GM19463 (cell line): ENCODE results near the gene UXT.

Source experiments
- ATAC-seq: cut with Tn5 transposase; IDR thresholded peaks from one replicate; pipeline ENCODE4 v1.9.1; 2021; ENCODE audit warnings: mild to moderate bottlenecking, moderate library complexity; ENCODE audit not compliant: unreplicated experiment

Gene UXT

DNA sequence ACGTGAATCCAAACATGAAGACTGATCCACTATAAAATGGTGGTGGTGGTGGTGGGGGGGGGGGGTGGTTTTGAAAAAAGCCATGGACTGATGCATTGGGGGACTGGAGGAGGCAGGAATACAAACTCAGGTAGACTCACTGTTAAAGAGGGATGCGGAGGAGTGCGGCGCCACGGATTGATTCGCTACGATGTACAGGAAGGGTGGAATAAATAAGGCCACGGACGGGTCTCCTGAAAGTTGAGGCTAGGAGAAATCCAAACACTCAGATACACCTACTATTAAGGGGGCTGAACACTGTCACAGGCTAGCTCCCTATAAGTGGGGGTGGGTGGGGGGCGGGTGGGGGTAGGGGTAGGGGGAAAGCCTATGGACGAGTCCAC is 9.2 kb downstream of the UXT start:
- ATAC-seq: no peak

- no peak for ATAC-seq
Observed at GRCh38 chrX:47649271-47649670, 9.7 kb downstream of the UXT start.

- ATAC-seq: no peak
Observed at GRCh38 chrX:47648376-47648775, 10.6 kb downstream of the UXT start.

GRCh38 chrX:47646636-47647035 is 12.3 kb downstream of the UXT start:
- ATAC-seq: no peak

GRCh38 chrX:47645530-47645929 is 13.4 kb downstream of the UXT start:
- ATAC-seq: no peak

DNA sequence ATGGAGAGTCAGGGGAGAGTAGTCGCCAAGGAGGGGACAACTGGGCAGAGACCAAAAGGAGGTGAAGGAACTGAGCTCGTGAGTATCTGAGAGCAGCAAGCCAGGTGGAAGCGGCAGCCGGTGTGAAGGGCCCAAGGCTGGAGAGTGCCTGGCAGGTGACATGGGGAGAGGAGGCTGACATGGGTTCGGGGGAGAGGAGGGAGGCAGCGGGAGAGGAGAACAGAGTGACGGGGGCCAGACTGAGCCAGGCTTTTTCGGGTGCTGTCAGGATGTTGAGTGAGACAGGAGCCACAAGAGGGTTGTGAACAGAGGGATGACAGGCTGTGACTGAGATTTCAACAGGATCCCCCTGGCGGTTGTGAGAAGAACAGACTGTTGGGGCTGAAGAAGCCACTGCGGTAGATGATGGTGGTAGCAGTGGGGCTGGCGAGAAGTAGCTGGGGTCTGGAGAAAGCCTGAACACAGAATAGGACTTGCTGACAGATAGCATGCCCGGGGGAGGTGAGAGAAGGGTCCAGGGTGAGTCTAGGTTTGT is 14.4 kb downstream of the UXT start:
- ATAC-seq: no peak

GRCh38 chrX:47643926-47644325 is 15.1 kb downstream of the UXT start:
- ATAC-seq: no peak

GRCh38 chrX:47638816-47639215 is 20.2 kb downstream of the UXT start:
- ATAC-seq: no peak

DNA sequence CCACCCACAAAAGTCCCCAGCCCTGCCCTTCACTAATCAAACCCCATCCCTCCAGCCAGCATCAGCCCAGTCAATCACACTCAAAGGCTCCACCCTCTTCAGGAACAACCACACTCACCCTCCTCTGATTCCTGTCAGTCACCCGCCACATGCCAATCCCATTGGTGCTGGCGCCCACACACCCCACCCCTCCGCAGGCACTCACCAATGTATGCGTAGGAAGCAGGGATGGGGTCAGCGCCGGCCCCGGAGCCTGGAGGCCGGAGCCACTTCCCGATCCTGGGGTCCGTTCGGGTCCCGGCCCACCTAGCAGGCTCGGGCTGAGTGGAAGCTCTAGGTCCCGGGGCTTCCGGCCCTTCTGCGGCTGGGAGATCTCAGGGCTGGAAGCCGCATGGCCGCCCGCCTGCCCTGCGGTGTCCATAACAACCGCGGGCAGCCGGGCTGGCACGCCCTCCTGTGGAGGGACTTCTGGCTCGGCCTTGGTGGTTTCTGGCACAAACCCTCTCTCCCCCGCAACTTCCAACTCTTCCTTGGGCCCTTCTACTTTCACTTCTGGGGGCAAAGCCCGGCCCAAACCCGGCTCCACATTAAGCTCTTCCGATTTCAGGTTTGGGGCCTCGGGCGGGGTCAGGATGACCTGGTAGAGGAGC is 21.3 kb downstream of the UXT start:
- ATAC-seq: peak; percentile 84

DNA sequence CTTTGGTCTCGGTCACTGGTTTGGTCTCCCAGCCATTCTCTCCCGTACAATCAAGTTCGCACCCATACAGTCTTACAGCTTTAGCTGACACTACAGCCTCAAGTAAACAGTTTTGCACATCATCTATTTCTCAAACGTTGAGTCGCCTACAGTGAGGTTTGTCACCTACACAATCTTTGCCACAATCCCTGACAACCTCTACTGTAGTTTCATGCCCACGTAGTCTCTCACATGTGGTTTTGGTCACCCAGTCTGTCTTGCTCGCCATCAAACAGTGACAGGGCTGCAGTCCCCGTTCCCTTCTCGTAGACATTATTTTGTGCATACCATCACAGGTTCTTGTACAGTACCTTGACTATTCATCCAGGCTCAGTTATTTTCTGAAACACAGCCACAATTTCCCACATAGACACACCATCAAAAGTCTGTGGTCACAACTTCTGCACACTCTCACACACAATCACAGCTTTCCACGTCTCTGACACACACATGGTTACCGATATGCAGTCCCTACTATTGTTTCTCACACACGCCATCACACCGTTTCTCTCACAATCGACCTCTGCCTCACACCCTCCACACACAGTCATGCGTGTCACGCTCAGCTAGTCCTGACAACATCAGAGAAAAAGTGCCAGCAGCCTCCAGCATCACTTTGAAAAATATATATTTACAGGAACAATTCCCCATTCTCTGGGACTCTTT is 24.0 kb downstream of the UXT start:
- no peak for ATAC-seq

GRCh38 chrX:47633689-47634590 is 25.0 kb downstream of the UXT start:
- ATAC-seq: no peak

DNA sequence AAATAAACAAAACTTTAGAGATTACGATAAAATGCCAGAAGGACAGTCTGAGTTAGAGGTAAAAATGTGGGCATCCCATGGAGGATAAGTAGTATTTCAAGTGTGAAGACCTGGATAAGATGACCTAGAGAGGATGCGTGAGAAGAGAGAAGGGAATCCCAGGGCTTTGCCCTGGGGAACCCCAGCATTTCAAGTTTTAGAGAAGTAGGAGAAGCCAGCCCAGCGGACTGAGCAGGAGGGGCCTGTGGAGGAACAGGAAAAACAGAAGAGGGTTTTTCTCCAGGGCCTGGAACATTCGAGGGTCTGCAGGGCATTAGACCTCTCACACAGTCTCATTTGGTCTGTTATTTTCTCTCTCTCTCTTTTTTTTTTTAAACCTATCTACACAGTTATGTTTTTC is 26.3 kb downstream of the UXT start:
- ATAC-seq: no peak

- ATAC-seq: no peak
Observed at GRCh38 chrX:47631676-47632075, 27.3 kb downstream of the UXT start.

DNA sequence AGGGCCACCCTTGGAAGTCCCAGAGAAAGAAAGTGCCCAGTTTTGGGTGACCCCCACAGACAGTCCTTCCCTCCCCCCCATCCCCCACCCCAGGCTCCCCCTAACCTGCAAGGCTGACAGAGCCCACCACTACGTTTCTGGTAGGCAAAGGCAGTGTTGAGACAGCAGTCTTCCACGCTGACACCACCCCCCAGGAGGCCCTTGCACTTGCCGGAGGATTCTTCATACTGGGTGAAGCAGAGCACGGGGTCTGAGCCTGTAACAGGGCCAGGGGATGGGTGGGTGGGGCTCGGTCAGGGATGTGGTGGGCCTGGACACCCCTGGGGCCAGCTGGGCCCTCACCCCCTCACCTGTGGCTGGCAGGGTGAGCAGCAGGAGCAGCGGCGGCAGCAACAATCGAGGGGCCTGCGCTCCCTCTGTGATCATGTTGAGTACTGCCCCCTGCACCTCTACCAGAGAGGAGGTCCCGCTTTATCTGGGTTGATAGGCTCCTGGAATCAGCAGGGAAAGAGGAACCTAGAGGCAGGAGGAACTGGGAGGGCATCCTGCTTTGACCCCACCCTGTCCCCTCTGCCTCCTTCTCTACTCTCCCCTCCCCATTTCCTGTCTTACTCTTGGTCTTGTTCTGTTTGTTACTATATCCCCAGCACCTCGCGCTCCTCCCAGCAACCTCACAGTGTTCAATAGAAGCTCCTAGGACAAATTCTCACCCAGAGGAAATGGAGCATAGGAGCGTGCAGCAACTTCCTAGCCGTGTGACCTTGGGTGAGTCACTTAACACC is 29.4 kb downstream of the UXT start, which contains the start of gene CFP:
Gene CFP (minus strand): TSS at position 512 of the 782 bp plus-strand sequence. CDS start 86 bp downstream, at position 426.
- ATAC-seq: no peak

GRCh38 chrX:47628982-47629381 is 30.0 kb downstream of the UXT start:
- ATAC-seq: no peak

DNA sequence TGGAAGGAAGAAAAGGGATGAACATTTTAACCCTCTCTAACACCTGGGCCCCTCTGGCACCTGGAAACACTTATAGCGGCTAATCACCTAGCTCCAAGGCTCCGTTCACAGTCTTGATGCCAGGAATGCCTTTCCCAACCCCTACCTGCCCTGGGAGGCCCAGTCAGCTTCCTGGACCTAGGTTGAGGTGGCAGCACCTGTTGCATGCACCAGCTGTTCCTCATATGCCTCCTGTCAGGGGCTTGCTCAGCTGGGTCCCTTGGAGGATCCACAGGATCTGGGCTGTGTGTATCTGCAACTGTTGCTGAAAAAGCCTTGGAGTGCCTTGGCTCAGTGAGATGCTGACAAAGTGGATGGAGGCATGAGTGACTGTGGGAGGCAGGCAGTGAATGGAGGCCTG is 33.6 kb downstream of the UXT start:
- ATAC-seq: no peak

DNA sequence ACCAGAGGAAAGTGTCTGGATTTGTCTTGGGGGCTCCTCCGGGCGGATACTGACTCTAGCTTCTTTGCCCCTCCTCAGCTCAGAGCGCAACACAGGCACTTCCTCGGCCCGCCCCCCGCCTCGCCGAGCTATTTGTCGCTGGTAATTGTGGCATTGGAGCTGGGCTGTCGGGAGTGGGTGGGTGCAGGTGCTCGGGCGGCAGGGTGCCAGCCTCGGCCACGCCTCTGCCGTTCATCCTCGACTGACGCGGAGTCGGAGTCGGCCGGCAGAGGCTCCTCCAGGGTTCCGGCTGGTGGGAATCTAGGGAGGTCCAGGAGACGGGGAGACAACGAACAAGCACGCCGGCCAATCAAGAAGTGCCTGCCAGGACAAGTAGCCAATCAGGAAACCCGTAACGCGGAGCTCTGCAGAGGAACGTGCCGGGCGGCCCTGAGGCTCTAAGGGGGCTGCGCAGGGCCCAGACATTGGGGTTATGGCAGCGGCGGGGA is 35.4 kb downstream of the UXT start:
- no peak for ATAC-seq

GRCh38 chrX:47621851-47622250 is 37.1 kb downstream of the UXT start:
- no peak for ATAC-seq

GRCh38 chrX:47620303-47620685 is 38.7 kb downstream of the UXT start:
- no peak for ATAC-seq

DNA sequence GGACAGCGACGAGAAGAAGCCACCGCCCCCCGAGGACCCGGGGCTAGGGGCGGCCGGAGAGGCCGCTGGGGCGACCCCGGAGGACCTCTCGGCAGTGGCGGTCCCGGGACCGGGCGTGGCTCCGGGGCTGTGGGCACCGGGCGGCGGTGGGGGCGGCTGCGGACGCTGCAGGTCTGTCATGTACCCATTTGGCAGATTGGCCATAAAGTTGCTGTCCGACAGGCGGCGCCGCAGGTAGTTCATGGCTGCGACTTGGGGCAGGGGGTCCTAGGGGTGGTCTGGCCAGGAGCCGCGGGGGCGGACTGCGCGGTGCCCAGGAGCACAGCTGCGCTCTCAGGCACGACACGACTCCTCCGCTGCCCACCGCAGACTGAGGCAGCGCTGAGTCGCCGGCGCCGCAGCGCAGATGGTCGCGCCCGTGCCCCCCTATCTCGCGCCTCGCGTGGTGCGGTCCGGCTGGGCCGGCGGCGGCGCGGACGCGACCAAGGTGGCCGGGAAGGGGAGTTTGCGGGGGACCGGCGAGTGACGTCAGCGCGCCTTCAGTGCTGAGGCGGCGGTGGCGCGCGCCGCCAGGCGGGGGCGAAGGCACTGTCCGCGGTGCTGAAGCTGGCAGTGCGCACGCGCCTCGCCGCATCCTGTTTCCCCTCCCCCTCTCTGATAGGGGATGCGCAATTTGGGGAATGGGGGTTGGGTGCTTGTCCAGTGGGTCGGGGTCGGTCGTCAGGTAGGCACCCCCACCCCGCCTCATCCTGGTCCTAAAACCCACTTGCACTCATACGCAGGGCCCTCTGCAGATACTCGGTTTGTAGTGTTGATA is 39.3 kb downstream of the UXT start, which contains the start of gene SYN1:
Gene SYN1 (minus strand): TSS at position 372 of the 817 bp plus-strand sequence. CDS start 129 bp downstream, at position 243.
- peak; percentile 74 for ATAC-seq
